CD8-positive, alpha-beta memory T cell (primary cell): ENCODE measurements around the gene TYRO3. TPM values are rescaled to one million over a fixed set of nuclear protein-coding genes. Genes with fewer than 3 reads are reported as not detected.

ENCODE experiments used
- CTCF ChIA-PET: fragments of 350-600 bp; sonication (Branson Sonifier 250); formaldehyde crosslinking; loops from one replicate; lab custom pipeline; 2021; ENCODE audit warnings: antibody characterized with exemption; lab: Charles Lee
- POLR2A ChIA-PET: fragments of 350-600 bp; sonication (Branson Sonifier 250); formaldehyde crosslinking; loops from one replicate; lab custom pipeline; 2021; ENCODE audit warnings: antibody characterized with exemption; lab: Charles Lee
- DNase-seq, 5 donors: peaks; one replicate each; pipeline versions ENCODE4 v3.0.0 to v3.0.0-alpha.2; 2020 to 2022; ENCODE audit warnings: mixed read lengths in 1 of 5
- H3K27ac ChIP-seq: one replicate; pipeline ENCODE4 v1.7.0; 2013; ENCODE audit warnings: low read depth, mild to moderate bottlenecking, low read length, moderate library complexity
- H3K27me3 ChIP-seq: 2 replicates; pipeline ENCODE4 v1.7.0; 2013; ENCODE audit warnings: low read length, mild to moderate bottlenecking; ENCODE audit not compliant: insufficient read depth, poor library complexity, severe bottlenecking
- H3K36me3 ChIP-seq: 2 replicates; pipeline ENCODE4 v1.7.0; 2013; ENCODE audit warnings: mild to moderate bottlenecking, low read length, moderate library complexity; ENCODE audit not compliant: insufficient read depth
- H3K4me1 ChIP-seq: 2 replicates; pipeline ENCODE4 v1.7.0; 2013; ENCODE audit warnings: mild to moderate bottlenecking, low read length, moderate library complexity; ENCODE audit not compliant: insufficient read depth
- H3K4me3 ChIP-seq: 2 replicates; pipeline ENCODE4 v1.7.0; 2013; ENCODE audit warnings: mild to moderate bottlenecking, low read length
- H3K9me3 ChIP-seq: 2 replicates; pipeline ENCODE4 v1.7.0; 2013; ENCODE audit warnings: mild to moderate bottlenecking, low read length
- H3K27ac Mint-ChIP-seq, 8 donors: one replicate each; pipeline ENCODE4 v1.8.0; 2020 to 2021; ENCODE audit warnings: mixed read lengths in 8 of 8, mild to moderate bottlenecking in 6 of 8, inconsistent platforms in 3 of 8, moderate library complexity in 3 of 8
- H3K27me3 Mint-ChIP-seq, 2 donors: one replicate each; pipeline ENCODE4 v1.8.0; 2020 to 2021; ENCODE audit warnings: mixed read lengths in 2 of 2, mild to moderate bottlenecking in 1 of 2, moderate library complexity in 1 of 2
- H3K36me3 Mint-ChIP-seq, 3 donors: one replicate each; pipeline ENCODE4 v1.8.0; 2020 to 2021; ENCODE audit warnings: mixed read lengths in 3 of 3, inconsistent platforms in 1 of 3, mild to moderate bottlenecking in 1 of 3
- H3K4me1 Mint-ChIP-seq, 3 donors: one replicate each; pipeline ENCODE4 v1.8.0; 2020 to 2021; ENCODE audit warnings: mixed read lengths in 3 of 3, inconsistent platforms in 1 of 3, mild to moderate bottlenecking in 1 of 3
- H3K4me3 Mint-ChIP-seq, 7 donors: one replicate each; pipeline ENCODE4 v1.8.0; 2020 to 2021; ENCODE audit warnings: mixed read lengths in 7 of 7, mild to moderate bottlenecking in 6 of 7, moderate library complexity in 4 of 7, inconsistent platforms in 2 of 7
- H3K9me3 Mint-ChIP-seq, 5 donors: one replicate each; pipeline ENCODE4 v1.8.0; 2020 to 2022; ENCODE audit warnings: mixed read lengths in 5 of 5, mild to moderate bottlenecking in 3 of 5, moderate library complexity in 2 of 5, inconsistent platforms in 1 of 5
- polyA plus RNA-seq: library from polyadenylated mRNA; unstranded; fragments of 300-500 nt; fragmentation: Illumina TruSeq; gene quantifications from one replicate; pipeline ENCODE4 v1.2.3, GENCODE V29; 2021
- total RNA-seq, 2 experiments: library from RNA; stranded (reverse); gene quantifications; one replicate each; pipeline ENCODE4 v1.2.3, GENCODE V29; 2021

TYRO3 gene
- total and polyA plus RNA-seq, 3 experiments from 2014 or later = 0.46 to 2.6 (median 2.0) TPM

GRCh38 chr15:41517895-41518449, 41.0 kb upstream of the TYRO3 start:
- H3K36me3 Mint-ChIP-seq = peaks cover 0 to 29% (median 5%) of the 10 kb centered on the region in 3 donors
- H3K36me3 ChIP-seq = no peaks in the 10 kb centered on the region
- no peak overlapping the region for H3K27ac ChIP-seq
- ChIA-PET POLR2A (no interaction called here), CTCF (no interaction called here)
- peaks cover 14% of the 10 kb centered on the region for H3K4me1 ChIP-seq
- no peaks in the 10 kb centered on the region for H3K9me3 Mint-ChIP-seq
- H3K27ac Mint-ChIP-seq = peak overlapping the region in 5 of 8 donors; percentile 59 to 85 (median 79)
- H3K4me3 Mint-ChIP-seq = peak overlapping the region in 2 of 7 donors; percentile 12 to 21
- no peak for DNase-seq
- H3K4me1 Mint-ChIP-seq = peaks cover 14 to 19% (median 17%) of the 10 kb centered on the region in 3 donors
- no peaks in the 10 kb centered on the region for H3K9me3 ChIP-seq
- H3K27me3 Mint-ChIP-seq = peaks cover 3 to 6% of the 10 kb centered on the region in 2 donors
- peaks cover 6% of the 10 kb centered on the region for H3K27me3 ChIP-seq
- no peak overlapping the region for H3K4me3 ChIP-seq

GRCh38 chr15:41520636-41521035, 38.4 kb upstream of the TYRO3 start:
- Histone ChIP-seq H3K4me3 (no peak overlapping the region), H3K36me3 (no peaks in the 10 kb centered on the region), H3K4me1 (no peaks in the 10 kb centered on the region), H3K27ac (no peak overlapping the region), H3K9me3 (no peaks in the 10 kb centered on the region), H3K27me3 (no peaks in the 10 kb centered on the region)
- peaks cover 0 to 4% (median 4%) of the 10 kb centered on the region in 3 donors for H3K4me1 Mint-ChIP-seq
- H3K27me3 Mint-ChIP-seq = no peaks in the 10 kb centered on the region
- ChIA-PET CTCF (no interaction called here), POLR2A (no interaction called here)
- no peak for DNase-seq
- H3K9me3 Mint-ChIP-seq = no peaks in the 10 kb centered on the region
- H3K4me3 Mint-ChIP-seq = no peak overlapping the region
- peaks cover 0 to 41% (median 5%) of the 10 kb centered on the region in 3 donors for H3K36me3 Mint-ChIP-seq
- H3K27ac Mint-ChIP-seq = no peak overlapping the region

- H3K27ac Mint-ChIP-seq = peak overlapping the region in 2 of 8 donors; percentile 1 to 37
These were observed 37.4 kb upstream of the TYRO3 start for GRCh38 chr15:41521614-41522013.

GRCh38 chr15:41523097-41523496, 35.9 kb upstream of the TYRO3 start:
- Mint-ChIP-seq H3K9me3 (no peaks in the 10 kb centered on the region), H3K4me3 (no peak overlapping the region), H3K27me3 (no peaks in the 10 kb centered on the region), H3K36me3 (peaks cover 4 to 56% (median 6%) of the 10 kb centered on the region in 3 donors), H3K4me1 (no peaks in the 10 kb centered on the region), H3K27ac (peak overlapping the region in 1 of 8 donors; percentile 26)
- Histone ChIP-seq H3K9me3 (no peaks in the 10 kb centered on the region), H3K4me3 (no peak overlapping the region), H3K4me1 (no peaks in the 10 kb centered on the region), H3K27me3 (no peaks in the 10 kb centered on the region), H3K27ac (no peak overlapping the region), H3K36me3 (peaks cover 20% of the 10 kb centered on the region)
- no peak for DNase-seq
- CTCF ChIA-PET = no interaction called here
- POLR2A ChIA-PET = no interaction called here

More at GRCh38 chr15:41521614-41522013, 37.4 kb upstream of the TYRO3 start:
- no peaks in the 10 kb centered on the region for H3K9me3 ChIP-seq
- DNase-seq = no peak
- H3K27me3 ChIP-seq = no peaks in the 10 kb centered on the region
- H3K27me3 Mint-ChIP-seq = no peaks in the 10 kb centered on the region
- no peaks in the 10 kb centered on the region for H3K9me3 Mint-ChIP-seq
- peaks cover 5% of the 10 kb centered on the region for H3K36me3 ChIP-seq
- no peak overlapping the region for H3K27ac ChIP-seq
- no peaks in the 10 kb centered on the region for H3K4me1 ChIP-seq
- CTCF ChIA-PET = no interaction called here
- POLR2A ChIA-PET = no interaction called here
- no peak overlapping the region for H3K4me3 ChIP-seq
- peaks cover 3 to 50% (median 8%) of the 10 kb centered on the region in 3 donors for H3K36me3 Mint-ChIP-seq
- H3K4me1 Mint-ChIP-seq = peaks cover 0 to 4% (median 2%) of the 10 kb centered on the region in 3 donors
- no peak overlapping the region for H3K4me3 Mint-ChIP-seq

GRCh38 chr15:41530363-41530956, 28.6 kb upstream of the TYRO3 start:
- no peaks in the 10 kb centered on the region for H3K4me1 Mint-ChIP-seq
- H3K27me3 Mint-ChIP-seq = no peaks in the 10 kb centered on the region
- Histone ChIP-seq H3K9me3 (no peaks in the 10 kb centered on the region), H3K27ac (no peak overlapping the region), H3K36me3 (peaks cover 61% of the 10 kb centered on the region), H3K4me3 (no peak overlapping the region), H3K27me3 (no peaks in the 10 kb centered on the region), H3K4me1 (no peaks in the 10 kb centered on the region)
- H3K4me3 Mint-ChIP-seq = no peak overlapping the region
- DNase-seq = no peak
- peaks cover 15 to 81% (median 16%) of the 10 kb centered on the region in 3 donors for H3K36me3 Mint-ChIP-seq
- CTCF ChIA-PET = no interaction called here
- POLR2A ChIA-PET = no interaction called here
- peak overlapping the region in 3 of 8 donors; percentile 19 to 88 (median 43) for H3K27ac Mint-ChIP-seq
- no peaks in the 10 kb centered on the region for H3K9me3 Mint-ChIP-seq

GRCh38 chr15:41535544-41535943, 23.5 kb upstream of the TYRO3 start:
- Mint-ChIP-seq H3K27me3 (no peaks in the 10 kb centered on the region), H3K27ac (peak overlapping the region in 2 of 8 donors; percentile 35 to 42), H3K36me3 (peaks cover 5 to 56% (median 8%) of the 10 kb centered on the region in 3 donors), H3K4me1 (peaks cover 5 to 10% (median 6%) of the 10 kb centered on the region in 3 donors), H3K4me3 (no peak overlapping the region), H3K9me3 (no peaks in the 10 kb centered on the region)
- Histone ChIP-seq H3K4me1 (no peaks in the 10 kb centered on the region), H3K4me3 (no peak overlapping the region), H3K9me3 (no peaks in the 10 kb centered on the region), H3K27me3 (no peaks in the 10 kb centered on the region), H3K27ac (no peak overlapping the region), H3K36me3 (peaks cover 27% of the 10 kb centered on the region)
- ChIA-PET POLR2A (no interaction called here), CTCF (no interaction called here)
- DNase-seq = no peak

GRCh38 chr15:41536866-41537265, 22.1 kb upstream of the TYRO3 start:
- Mint-ChIP-seq H3K27me3 (no peaks in the 10 kb centered on the region), H3K36me3 (peaks cover 5 to 49% (median 7%) of the 10 kb centered on the region in 3 donors)

GRCh38 chr15:41543521-41543870, 15.5 kb upstream of the TYRO3 start:
- Histone ChIP-seq H3K9me3 (no peaks in the 10 kb centered on the region), H3K27me3 (no peaks in the 10 kb centered on the region), H3K4me1 (peaks cover 9% of the 10 kb centered on the region), H3K36me3 (no peaks in the 10 kb centered on the region), H3K27ac (peak overlapping the region; percentile 73), H3K4me3 (peak overlapping the region; percentile 97)
- ChIA-PET POLR2A (interaction anchor here (0.7 to 1.9 kb wide), 6 partner anchors 14 to 351 kb away, joined by 4 to 15 read pairs (median 5); partner anchors contain the start of gene MGA), CTCF (interaction anchor here (0.6 to 1.7 kb wide), 3 partner anchors 14 to 394 kb away, joined by 3 to 15 read pairs (median 4); partner anchors contain the start of gene MAPKBP1)
- H3K27ac Mint-ChIP-seq = peak overlapping the region; percentile 86 to 98 (median 95)
- peaks cover 0 to 7% (median 0%) of the 10 kb centered on the region in 3 donors for H3K36me3 Mint-ChIP-seq
- H3K9me3 Mint-ChIP-seq = no peaks in the 10 kb centered on the region
- H3K27me3 Mint-ChIP-seq = peaks cover 0 to 2% of the 10 kb centered on the region in 2 donors
- peaks cover 17 to 26% (median 24%) of the 10 kb centered on the region in 3 donors for H3K4me1 Mint-ChIP-seq
- H3K4me3 Mint-ChIP-seq = peak overlapping the region; percentile 87 to 97 (median 96)
- DNase-seq = no peak

More at GRCh38 chr15:41536866-41537265, 22.1 kb upstream of the TYRO3 start:
- H3K27me3 ChIP-seq = no peaks in the 10 kb centered on the region
- H3K9me3 Mint-ChIP-seq = no peaks in the 10 kb centered on the region
- peaks cover 23% of the 10 kb centered on the region for H3K36me3 ChIP-seq
- H3K4me3 Mint-ChIP-seq = no peak overlapping the region
- H3K27ac Mint-ChIP-seq = peak overlapping the region in 2 of 8 donors; percentile 42 to 80
- ChIA-PET CTCF (no interaction called here), POLR2A (no interaction called here)
- DNase-seq = no peak
- H3K4me3 ChIP-seq = no peak overlapping the region
- H3K9me3 ChIP-seq = no peaks in the 10 kb centered on the region
- peaks cover 5 to 10% (median 8%) of the 10 kb centered on the region in 3 donors for H3K4me1 Mint-ChIP-seq
- no peaks in the 10 kb centered on the region for H3K4me1 ChIP-seq
- no peak overlapping the region for H3K27ac ChIP-seq
